Neural cell (in vitro differentiated cells): ENCODE data around the gene NDUFS3. TPM values are rescaled to one million over a fixed set of nuclear protein-coding genes. Genes with fewer than 3 reads are reported as not detected.
"Not testable (repeated sequence)": the region's sequence is repeated elsewhere in the genome, so short reads cannot be mapped to it uniquely, and the experiment has no call there.

Experiments
- H2AFZ ChIP-seq: fragments of 200-600, 300-800 bp; sonication (generic), shearing (Covaris generic); 2 replicates; pipeline ENCODE4 v1.6.0; 2014; ENCODE audit warnings: low read depth, mild to moderate bottlenecking, antibody characterized with exemption, low read length, moderate library complexity
- H3F3A ChIP-seq: fragments of 200-600 bp; shearing (Covaris generic); 2 replicates; pipeline ENCODE4 v1.6.1; 2016; ENCODE audit warnings: mild to moderate bottlenecking, moderate library complexity, mixed read lengths, antibody characterized with exemption, low read length; ENCODE audit not compliant: insufficient read depth, poor library complexity, severe bottlenecking
- H3K27ac ChIP-seq: fragments of 200-600, 300-800 bp; sonication (generic), shearing (Covaris generic); 2 replicates; pipeline ENCODE4 v1.5.1; 2014; ENCODE audit warnings: mild to moderate bottlenecking, low read length, moderate library complexity
- H3K27me3 ChIP-seq: fragments of 300-800, 200-600 bp; sonication (generic), shearing (Covaris generic); 2 replicates; pipeline ENCODE4 v1.6.0; 2014; ENCODE audit warnings: mild to moderate bottlenecking, low read depth, low read length, moderate library complexity; ENCODE audit not compliant: insufficient read depth
- H3K36me3 ChIP-seq: fragments of 300-800, 200-600 bp; sonication (generic), shearing (Covaris generic); 2 replicates; pipeline ENCODE4 v1.5.1; 2014; ENCODE audit warnings: mild to moderate bottlenecking, antibody characterized with exemption, low read length, moderate library complexity; ENCODE audit not compliant: insufficient read depth
- H3K4me2 ChIP-seq: fragments of 300-800, 200-600 bp; sonication (generic), shearing (Covaris generic); 2 replicates; pipeline ENCODE4 v1.6.0; 2014; ENCODE audit warnings: mild to moderate bottlenecking, low read length
- H3K4me3 ChIP-seq: fragments of 300-800, 200-600 bp; sonication (generic), shearing (Covaris generic); 2 replicates; pipeline ENCODE4 v1.5.1; 2014; ENCODE audit warnings: mild to moderate bottlenecking, low read length, moderate library complexity
- H3K79me2 ChIP-seq: fragments of 200-600 bp; shearing (Covaris generic); replicated peaks from 2 replicates; pipeline ENCODE4 v1.6.0; 2014; ENCODE audit warnings: mild to moderate bottlenecking, low read length, moderate library complexity; ENCODE audit not compliant: insufficient read depth
- H3K9ac ChIP-seq: fragments of 300-800, 200-600 bp; sonication (generic), shearing (Covaris generic); 2 replicates; pipeline ENCODE4 v1.6.1; 2016; ENCODE audit warnings: mild to moderate bottlenecking, low read length, mixed read lengths
- H3K9me2 ChIP-seq: fragments of 200-600 bp; shearing (Covaris generic); 2 replicates; pipeline ENCODE4 v1.6.1; 2016; ENCODE audit warnings: mild to moderate bottlenecking, low read length, mixed read lengths; ENCODE audit not compliant: insufficient read depth
- H3K9me3 ChIP-seq: fragments of 200-600, 300-800 bp; sonication (generic), shearing (Covaris generic); 2 replicates; pipeline ENCODE4 v1.6.1; 2016; ENCODE audit warnings: mild to moderate bottlenecking, mixed run types, low read length, moderate library complexity, mixed read lengths
- H4K20me1 ChIP-seq: fragments of 200-600 bp; shearing (Covaris generic); 2 replicates; pipeline ENCODE4 v1.6.1; 2016; ENCODE audit warnings: mild to moderate bottlenecking, mixed run types; ENCODE audit not compliant: insufficient read depth
- CTCF ChIP-seq: fragments of 450-650 bp; IDR thresholded peaks from 2 replicates; pipeline ENCODE4 v1.5.1; 2014; ENCODE audit warnings: antibody characterized with exemption, mild to moderate bottlenecking, moderate library complexity; ENCODE audit not compliant: poor library complexity, severe bottlenecking
- EP300 ChIP-seq: fragments of 450-650 bp; conservative IDR thresholded peaks from 2 replicates; pipeline ENCODE4 v1.6.1; 2014; ENCODE audit warnings: antibody characterized with exemption, mild to moderate bottlenecking, moderate library complexity; ENCODE audit not compliant: poor library complexity, severe bottlenecking
- EZH2 ChIP-seq: fragments of 200-600, 300-800 bp; shearing (Covaris generic), sonication (generic); IDR thresholded peaks from 2 replicates; pipeline ENCODE4 v1.6.1; 2014; ENCODE audit warnings: antibody characterized with exemption, low read length, borderline replicate concordance, mild to moderate bottlenecking; ENCODE audit not compliant: insufficient read depth, poor library complexity, severe bottlenecking
- MXI1 ChIP-seq: fragments of 450-650 bp; conservative IDR thresholded peaks from 2 replicates; pipeline ENCODE4 v1.6.1; 2014; ENCODE audit warnings: antibody characterized with exemption, mild to moderate bottlenecking; ENCODE audit not compliant: poor library complexity, severe bottlenecking
- POLR2AphosphoS5 ChIP-seq: IDR thresholded peaks from 2 replicates; pipeline ENCODE4 v1.6.1; 2012
- RAD21 ChIP-seq: fragments of 450-650 bp; conservative IDR thresholded peaks from 2 replicates; pipeline ENCODE4 v1.6.1; 2014; ENCODE audit warnings: antibody characterized with exemption, mild to moderate bottlenecking, moderate library complexity
- REST ChIP-seq: IDR thresholded peaks from 2 replicates; pipeline ENCODE4 v1.6.1; 2012; ENCODE audit warnings: borderline replicate concordance
- SMC3 ChIP-seq: fragments of 450-650 bp; conservative IDR thresholded peaks from 2 replicates; pipeline ENCODE4 v1.6.1; 2014; ENCODE audit warnings: antibody characterized with exemption, mild to moderate bottlenecking, moderate library complexity; ENCODE audit not compliant: poor library complexity
- TAF1 ChIP-seq: IDR thresholded peaks from 2 replicates; pipeline ENCODE4 v1.6.1; 2012; ENCODE audit warnings: low read depth
- polyA plus RNA-seq: library from polyadenylated mRNA; depleted of rRNA; stranded (reverse); fragments of >200 nt; gene quantifications from 2 replicates; pipeline ENCODE4 v1.2.3, GENCODE V29; 2014

NDUFS3 gene
- polyA plus RNA-seq, 1 donor from 2014 or later = 186 TPM

- H3K27ac ChIP-seq = no peak overlapping the region
- no peaks in the 10 kb centered on the region for H4K20me1 ChIP-seq
- H2AFZ ChIP-seq = no peak overlapping the region
- no peaks in the 10 kb centered on the region for H3F3A ChIP-seq
- no peak overlapping the region for H3K4me2 ChIP-seq
- no peaks in the 10 kb centered on the region for H3K9me3 ChIP-seq
- H3K79me2 ChIP-seq = no peaks in the 10 kb centered on the region
- no peaks in the 10 kb centered on the region for H3K9me2 ChIP-seq
- no peak overlapping the region for H3K9ac ChIP-seq
- no peaks in the 10 kb centered on the region for H3K36me3 ChIP-seq
- H3K27me3 ChIP-seq = peaks cover 9% of the 10 kb centered on the region
- no peak overlapping the region for H3K4me3 ChIP-seq
- TF ChIP-seq POLR2AphosphoS5 (no peak), TAF1 (no peak), RAD21 (no peak), EP300 (no peak), MXI1 (no peak), REST (no peak), SMC3 (no peak), EZH2 (no peak), CTCF (no peak)
Observed at GRCh38 chr11:47560426-47560825, 18.4 kb upstream of the NDUFS3 start.

GRCh38 chr11:47562393-47562792, 16.5 kb upstream of the NDUFS3 start:
- H3K79me2 ChIP-seq, H3K4me3 ChIP-seq, H3K27ac ChIP-seq, H3K36me3 ChIP-seq, H3K9me2 ChIP-seq, H3K4me2 ChIP-seq, H3K9me3 ChIP-seq, H3F3A ChIP-seq, H4K20me1 ChIP-seq, H3K9ac ChIP-seq, H2AFZ ChIP-seq: not testable (repeated sequence)
- peaks cover 16% of the 10 kb centered on the region for H3K27me3 ChIP-seq

- not testable (repeated sequence) for H4K20me1 ChIP-seq, H3K4me2 ChIP-seq, H3K9me3 ChIP-seq, H3K9ac ChIP-seq, H3K4me3 ChIP-seq, H2AFZ ChIP-seq, H3K9me2 ChIP-seq, H3K36me3 ChIP-seq, H3K27ac ChIP-seq, H3F3A ChIP-seq, H3K79me2 ChIP-seq
- H3K27me3 ChIP-seq = peaks cover 16% of the 10 kb centered on the region
Observed at GRCh38 chr11:47564366-47564765, 14.5 kb upstream of the NDUFS3 start.
